HepG2 (cell line): ENCODE results near the gene CDK17. TPM values are rescaled to one million over a fixed set of nuclear protein-coding genes. Genes with fewer than 3 reads are reported as not detected.

Source experiments
- ATM ChIP-seq: fragments of 450-650 bp; IDR thresholded peaks from 2 replicates; pipeline ENCODE4 v1.7.1; 2017; ENCODE audit warnings: mild to moderate bottlenecking, borderline replicate concordance
- FOXK2 ChIP-seq: fragments of 450-650 bp; IDR thresholded peaks from 2 replicates; pipeline ENCODE4 v1.6.1; 2016
- HNF4A ChIP-seq: sonication (generic); formaldehyde crosslinking; IDR thresholded peaks from 2 replicates; pipeline ENCODE4 v1.4.0; 2020; ENCODE audit warnings: missing genetic modification reagents
- ISL2 ChIP-seq: sonication (generic); formaldehyde crosslinking; IDR thresholded peaks from 2 replicates; pipeline ENCODE4 v1.5.0; 2020; ENCODE audit warnings: missing genetic modification reagents
- NFKBIZ ChIP-seq: IDR thresholded peaks from 2 replicates; pipeline ENCODE4 v1.6.1; 2018; ENCODE audit warnings: missing genetic modification reagents, missing compliant biosample characterization
- REL ChIP-seq: sonication (generic); formaldehyde crosslinking; conservative IDR thresholded peaks from 2 replicates; pipeline ENCODE4 v1.8.0; 2022; ENCODE audit warnings: mild to moderate bottlenecking, missing genetic modification reagents, moderate library complexity
- TCF7L2 ChIP-seq: IDR thresholded peaks from 2 replicates; pipeline ENCODE4 v1.6.1; 2011; ENCODE audit warnings: mild to moderate bottlenecking, low read depth, low read length, moderate library complexity
- ZMYM4 ChIP-seq: sonication (generic); formaldehyde crosslinking; IDR thresholded peaks from 2 replicates; pipeline ENCODE4 v1.8.1; 2023; ENCODE audit warnings: mild to moderate bottlenecking, missing genetic modification reagents
- ZNF75D ChIP-seq: sonication (generic); formaldehyde crosslinking; IDR thresholded peaks from 2 replicates; pipeline ENCODE4 v1.8.1; 2023; ENCODE audit warnings: missing genetic modification reagents, mild to moderate bottlenecking, borderline replicate concordance
- ZNF841 ChIP-seq: sonication (generic); formaldehyde crosslinking; IDR thresholded peaks from 2 replicates; pipeline ENCODE4 v1.8.1; 2023; ENCODE audit warnings: missing genetic modification reagents, borderline replicate concordance
- polyA plus RNA-seq, 8 experiments: library from polyadenylated mRNA; depleted of rRNA in 3 of 8; stranded (reverse) in 7 of 8; unstranded in 1 of 8; fragments of >200 nt; fragmentation: Illumina TruSeq in 4 of 8; extraction: Trizol in 4 of 8; gene quantifications; 2 replicates each; pipeline versions ENCODE4 v1.2.1 to v1.2.3, GENCODE V29; 2011 to 2016; ENCODE audit warnings: low read depth in 4 of 8, missing spikeins in 1 of 8, mixed read lengths in 1 of 8; ENCODE audit not compliant: insufficient read depth in 1 of 8
- total RNA-seq, 5 experiments: library from RNA; depleted of rRNA; stranded (reverse); fragments of >200 nt; fragmentation: Illumina TruSeq; extraction: Trizol; gene quantifications; 2 replicates each; pipeline ENCODE4 v1.2.3, GENCODE V29; 2016; ENCODE audit warnings: low read depth in 1 of 5
- TF ChIP-seq, protein P1 (sequence below): sonication (generic); formaldehyde crosslinking; IDR thresholded peaks from 2 replicates; pipeline ENCODE4 v1.4.0; 2020; ENCODE audit warnings: missing genetic modification reagents, borderline replicate concordance
- TF ChIP-seq, protein P2 (sequence below): sonication (generic); formaldehyde crosslinking; conservative IDR thresholded peaks from 2 replicates; pipeline ENCODE4 v1.8.1; 2023; ENCODE audit warnings: missing genetic modification reagents
- TF ChIP-seq, protein P3 (sequence below): sonication (generic); formaldehyde crosslinking; IDR thresholded peaks from 2 replicates; pipeline ENCODE4 v1.5.0; 2020; ENCODE audit warnings: mild to moderate bottlenecking, missing genetic modification reagents
- TF ChIP-seq, protein P4 (sequence below): sonication (generic); formaldehyde crosslinking; IDR thresholded peaks from 2 replicates; pipeline ENCODE4 v1.5.1; 2020; ENCODE audit warnings: missing genetic modification reagents, mild to moderate bottlenecking, borderline replicate concordance
- TF ChIP-seq, protein P5 (sequence below): sonication (generic); formaldehyde crosslinking; IDR thresholded peaks from 2 replicates; pipeline ENCODE4 v1.4.0; 2020; ENCODE audit warnings: missing genetic modification reagents
- TF ChIP-seq, protein P6 (sequence below): sonication (generic); formaldehyde crosslinking; IDR thresholded peaks from 2 replicates; pipeline ENCODE4 v1.8.1; 2023; ENCODE audit warnings: mild to moderate bottlenecking, moderate library complexity, missing genetic modification reagents

CDK17 gene
- total and polyA plus RNA-seq, 2 of the 13 experiments (the other 11 are each of a cell fraction or from before 2014, with no cell fraction given), result 9.9 to 22.3 TPM

DNA sequence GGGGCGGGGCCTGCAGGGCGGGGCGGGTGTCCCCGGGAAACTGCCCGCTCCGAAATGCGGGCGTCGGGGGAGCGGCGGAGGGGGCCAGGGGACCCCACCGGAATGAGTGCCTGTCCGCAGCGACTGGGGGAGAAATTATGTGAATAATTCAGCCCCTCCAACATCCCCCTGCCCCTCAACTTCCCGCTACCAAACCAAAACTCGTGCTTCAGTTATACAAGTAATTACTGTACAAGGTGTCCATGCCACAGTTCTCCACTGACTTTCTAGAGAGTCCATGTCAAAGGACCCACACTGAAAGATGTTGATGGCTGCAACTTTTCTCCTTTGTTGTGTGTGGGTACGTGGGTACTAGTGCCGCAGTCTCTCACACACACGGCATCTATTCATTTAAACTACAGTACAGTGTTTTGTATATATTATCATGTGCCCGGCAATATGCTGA is 414 bp upstream of the CDK17 start (continued):
- TF ChIP-seq, protein P1, sequence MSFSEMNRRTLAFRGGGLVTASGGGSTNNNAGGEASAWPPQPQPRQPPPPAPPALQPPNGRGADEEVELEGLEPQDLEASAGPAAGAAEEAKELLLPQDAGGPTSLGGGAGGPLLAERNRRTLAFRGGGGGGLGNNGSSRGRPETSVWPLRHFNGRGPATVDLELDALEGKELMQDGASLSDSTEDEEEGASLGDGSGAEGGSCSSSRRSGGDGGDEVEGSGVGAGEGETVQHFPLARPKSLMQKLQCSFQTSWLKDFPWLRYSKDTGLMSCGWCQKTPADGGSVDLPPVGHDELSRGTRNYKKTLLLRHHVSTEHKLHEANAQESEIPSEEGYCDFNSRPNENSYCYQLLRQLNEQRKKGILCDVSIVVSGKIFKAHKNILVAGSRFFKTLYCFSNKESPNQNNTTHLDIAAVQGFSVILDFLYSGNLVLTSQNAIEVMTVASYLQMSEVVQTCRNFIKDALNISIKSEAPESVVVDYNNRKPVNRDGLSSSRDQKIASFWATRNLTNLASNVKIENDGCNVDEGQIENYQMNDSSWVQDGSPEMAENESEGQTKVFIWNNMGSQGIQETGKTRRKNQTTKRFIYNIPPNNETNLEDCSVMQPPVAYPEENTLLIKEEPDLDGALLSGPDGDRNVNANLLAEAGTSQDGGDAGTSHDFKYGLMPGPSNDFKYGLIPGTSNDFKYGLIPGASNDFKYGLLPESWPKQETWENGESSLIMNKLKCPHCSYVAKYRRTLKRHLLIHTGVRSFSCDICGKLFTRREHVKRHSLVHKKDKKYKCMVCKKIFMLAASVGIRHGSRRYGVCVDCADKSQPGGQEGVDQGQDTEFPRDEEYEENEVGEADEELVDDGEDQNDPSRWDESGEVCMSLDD (CRISPR knock-in tag), result peak; percentile 45; the same call in 1 of the 2 replicates
- no peak for TF ChIP-seq FOXK2
- no peak for TF ChIP-seq ATM
- TF ChIP-seq, protein P2, sequence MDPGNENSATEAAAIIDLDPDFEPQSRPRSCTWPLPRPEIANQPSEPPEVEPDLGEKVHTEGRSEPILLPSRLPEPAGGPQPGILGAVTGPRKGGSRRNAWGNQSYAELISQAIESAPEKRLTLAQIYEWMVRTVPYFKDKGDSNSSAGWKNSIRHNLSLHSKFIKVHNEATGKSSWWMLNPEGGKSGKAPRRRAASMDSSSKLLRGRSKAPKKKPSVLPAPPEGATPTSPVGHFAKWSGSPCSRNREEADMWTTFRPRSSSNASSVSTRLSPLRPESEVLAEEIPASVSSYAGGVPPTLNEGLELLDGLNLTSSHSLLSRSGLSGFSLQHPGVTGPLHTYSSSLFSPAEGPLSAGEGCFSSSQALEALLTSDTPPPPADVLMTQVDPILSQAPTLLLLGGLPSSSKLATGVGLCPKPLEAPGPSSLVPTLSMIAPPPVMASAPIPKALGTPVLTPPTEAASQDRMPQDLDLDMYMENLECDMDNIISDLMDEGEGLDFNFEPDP (CRISPR knock-in tag), result 0 out of 2 replicates have a peak, but pooled peaks have one; percentile 76
- TF ChIP-seq NFKBIZ (CRISPR knock-in tag), result no peak
- no peak for TF ChIP-seq REL (CRISPR knock-in tag)
- TF ChIP-seq, protein P3, sequence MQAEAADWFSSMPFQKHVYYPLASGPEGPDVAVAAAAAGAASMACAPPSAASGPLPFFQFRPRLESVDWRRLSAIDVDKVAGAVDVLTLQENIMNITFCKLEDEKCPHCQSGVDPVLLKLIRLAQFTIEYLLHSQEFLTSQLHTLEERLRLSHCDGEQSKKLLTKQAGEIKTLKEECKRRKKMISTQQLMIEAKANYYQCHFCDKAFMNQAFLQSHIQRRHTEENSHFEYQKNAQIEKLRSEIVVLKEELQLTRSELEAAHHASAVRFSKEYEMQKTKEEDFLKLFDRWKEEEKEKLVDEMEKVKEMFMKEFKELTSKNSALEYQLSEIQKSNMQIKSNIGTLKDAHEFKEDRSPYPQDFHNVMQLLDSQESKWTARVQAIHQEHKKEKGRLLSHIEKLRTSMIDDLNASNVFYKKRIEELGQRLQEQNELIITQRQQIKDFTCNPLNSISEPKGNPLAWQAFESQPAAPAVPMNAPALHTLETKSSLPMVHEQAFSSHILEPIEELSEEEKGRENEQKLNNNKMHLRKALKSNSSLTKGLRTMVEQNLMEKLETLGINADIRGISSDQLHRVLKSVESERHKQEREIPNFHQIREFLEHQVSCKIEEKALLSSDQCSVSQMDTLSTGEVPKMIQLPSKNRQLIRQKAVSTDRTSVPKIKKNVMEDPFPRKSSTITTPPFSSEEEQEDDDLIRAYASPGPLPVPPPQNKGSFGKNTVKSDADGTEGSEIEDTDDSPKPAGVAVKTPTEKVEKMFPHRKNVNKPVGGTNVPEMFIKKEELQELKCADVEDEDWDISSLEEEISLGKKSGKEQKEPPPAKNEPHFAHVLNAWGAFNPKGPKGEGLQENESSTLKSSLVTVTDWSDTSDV (CRISPR knock-in tag), result no peak
- no peak for TF ChIP-seq ZNF841
- TF ChIP-seq HNF4A (CRISPR knock-in tag), result no peak
- TF ChIP-seq, protein P4, sequence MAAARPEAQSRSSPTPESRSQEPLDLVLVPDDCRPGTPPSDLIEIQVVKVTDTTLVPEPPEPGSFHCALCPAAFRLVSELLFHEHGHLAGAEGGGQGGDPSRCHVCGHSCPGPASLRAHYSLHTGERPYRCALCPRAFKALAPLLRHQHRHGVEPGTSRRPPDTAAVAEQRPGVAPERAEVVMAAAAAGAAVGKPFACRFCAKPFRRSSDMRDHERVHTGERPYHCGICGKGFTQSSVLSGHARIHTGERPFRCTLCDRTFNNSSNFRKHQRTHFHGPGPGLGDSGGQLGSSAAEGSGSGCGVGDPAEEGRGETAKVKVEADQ, result no peak
- no peak for TF ChIP-seq ZMYM4 (CRISPR knock-in tag)
- no peak for TF ChIP-seq ZNF75D (CRISPR knock-in tag)
- TF ChIP-seq, protein P5, sequence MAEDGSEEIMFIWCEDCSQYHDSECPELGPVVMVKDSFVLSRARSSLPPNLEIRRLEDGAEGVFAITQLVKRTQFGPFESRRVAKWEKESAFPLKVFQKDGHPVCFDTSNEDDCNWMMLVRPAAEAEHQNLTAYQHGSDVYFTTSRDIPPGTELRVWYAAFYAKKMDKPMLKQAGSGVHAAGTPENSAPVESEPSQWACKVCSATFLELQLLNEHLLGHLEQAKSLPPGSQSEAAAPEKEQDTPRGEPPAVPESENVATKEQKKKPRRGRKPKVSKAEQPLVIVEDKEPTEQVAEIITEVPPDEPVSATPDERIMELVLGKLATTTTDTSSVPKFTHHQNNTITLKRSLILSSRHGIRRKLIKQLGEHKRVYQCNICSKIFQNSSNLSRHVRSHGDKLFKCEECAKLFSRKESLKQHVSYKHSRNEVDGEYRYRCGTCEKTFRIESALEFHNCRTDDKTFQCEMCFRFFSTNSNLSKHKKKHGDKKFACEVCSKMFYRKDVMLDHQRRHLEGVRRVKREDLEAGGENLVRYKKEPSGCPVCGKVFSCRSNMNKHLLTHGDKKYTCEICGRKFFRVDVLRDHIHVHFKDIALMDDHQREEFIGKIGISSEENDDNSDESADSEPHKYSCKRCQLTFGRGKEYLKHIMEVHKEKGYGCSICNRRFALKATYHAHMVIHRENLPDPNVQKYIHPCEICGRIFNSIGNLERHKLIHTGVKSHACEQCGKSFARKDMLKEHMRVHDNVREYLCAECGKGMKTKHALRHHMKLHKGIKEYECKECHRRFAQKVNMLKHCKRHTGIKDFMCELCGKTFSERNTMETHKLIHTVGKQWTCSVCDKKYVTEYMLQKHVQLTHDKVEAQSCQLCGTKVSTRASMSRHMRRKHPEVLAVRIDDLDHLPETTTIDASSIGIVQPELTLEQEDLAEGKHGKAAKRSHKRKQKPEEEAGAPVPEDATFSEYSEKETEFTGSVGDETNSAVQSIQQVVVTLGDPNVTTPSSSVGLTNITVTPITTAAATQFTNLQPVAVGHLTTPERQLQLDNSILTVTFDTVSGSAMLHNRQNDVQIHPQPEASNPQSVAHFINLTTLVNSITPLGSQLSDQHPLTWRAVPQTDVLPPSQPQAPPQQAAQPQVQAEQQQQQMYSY (CRISPR knock-in tag), result no peak
- TF ChIP-seq, protein P6, sequence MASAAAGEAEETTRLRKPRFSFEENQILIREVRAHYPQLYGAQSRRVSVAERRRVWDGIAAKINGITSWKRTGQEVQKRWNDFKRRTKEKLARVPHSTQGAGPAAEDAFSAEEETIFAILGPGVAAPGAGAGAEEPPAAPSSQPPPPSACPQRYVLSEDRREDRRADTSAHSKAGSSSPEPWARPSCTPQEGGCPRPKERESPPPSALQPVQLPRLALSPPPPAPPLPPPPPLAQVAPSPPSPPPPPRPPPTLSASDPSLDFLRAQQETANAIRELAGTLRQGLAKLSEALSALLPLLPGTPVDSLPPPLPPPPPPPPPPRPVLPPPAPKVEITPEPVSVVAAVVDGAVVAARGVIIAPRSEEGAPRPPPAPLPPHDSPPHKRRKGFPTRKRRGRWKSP (CRISPR knock-in tag), result 0 out of 2 replicates have a peak, but pooled peaks have one; percentile 62
- no peak for TF ChIP-seq TCF7L2
- TF ChIP-seq ISL2, result peak; percentile 28; the same call in 1 of the 2 replicates
